ENCODE results near the gene CDC45.

DNA sequence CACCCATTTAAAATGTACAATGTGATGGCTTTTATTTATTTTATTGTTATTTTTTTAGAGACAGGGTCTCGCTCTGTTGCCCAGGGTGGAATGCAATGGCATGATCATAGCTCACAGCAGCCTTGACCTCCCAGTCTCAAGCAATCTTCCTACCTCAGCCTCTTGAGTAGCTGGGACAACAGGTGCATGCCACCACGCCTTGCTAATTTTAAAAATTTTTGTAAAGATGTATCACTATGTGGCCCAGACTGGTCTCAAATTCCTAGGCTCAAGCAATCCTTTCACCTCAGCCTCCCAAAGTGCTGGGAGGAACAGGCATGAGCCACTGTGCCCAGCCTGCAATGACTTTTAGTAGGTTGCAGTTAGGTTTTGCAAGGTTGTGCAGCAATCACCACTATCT is 30.2 kb downstream of the CDC45 start:
- TF ChIP-seq POLR2A (IDR thresholded peaks at IDR 0.05) = no peak
- TF ChIP-seq, protein P1, sequence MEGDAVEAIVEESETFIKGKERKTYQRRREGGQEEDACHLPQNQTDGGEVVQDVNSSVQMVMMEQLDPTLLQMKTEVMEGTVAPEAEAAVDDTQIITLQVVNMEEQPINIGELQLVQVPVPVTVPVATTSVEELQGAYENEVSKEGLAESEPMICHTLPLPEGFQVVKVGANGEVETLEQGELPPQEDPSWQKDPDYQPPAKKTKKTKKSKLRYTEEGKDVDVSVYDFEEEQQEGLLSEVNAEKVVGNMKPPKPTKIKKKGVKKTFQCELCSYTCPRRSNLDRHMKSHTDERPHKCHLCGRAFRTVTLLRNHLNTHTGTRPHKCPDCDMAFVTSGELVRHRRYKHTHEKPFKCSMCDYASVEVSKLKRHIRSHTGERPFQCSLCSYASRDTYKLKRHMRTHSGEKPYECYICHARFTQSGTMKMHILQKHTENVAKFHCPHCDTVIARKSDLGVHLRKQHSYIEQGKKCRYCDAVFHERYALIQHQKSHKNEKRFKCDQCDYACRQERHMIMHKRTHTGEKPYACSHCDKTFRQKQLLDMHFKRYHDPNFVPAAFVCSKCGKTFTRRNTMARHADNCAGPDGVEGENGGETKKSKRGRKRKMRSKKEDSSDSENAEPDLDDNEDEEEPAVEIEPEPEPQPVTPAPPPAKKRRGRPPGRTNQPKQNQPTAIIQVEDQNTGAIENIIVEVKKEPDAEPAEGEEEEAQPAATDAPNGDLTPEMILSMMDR (IDR thresholded peaks at IDR 0.05) = no peak

Measured in sigmoid colon (tissue), 3 donors.